Measurements from ENCODE around the gene ILKAP.

DNA sequence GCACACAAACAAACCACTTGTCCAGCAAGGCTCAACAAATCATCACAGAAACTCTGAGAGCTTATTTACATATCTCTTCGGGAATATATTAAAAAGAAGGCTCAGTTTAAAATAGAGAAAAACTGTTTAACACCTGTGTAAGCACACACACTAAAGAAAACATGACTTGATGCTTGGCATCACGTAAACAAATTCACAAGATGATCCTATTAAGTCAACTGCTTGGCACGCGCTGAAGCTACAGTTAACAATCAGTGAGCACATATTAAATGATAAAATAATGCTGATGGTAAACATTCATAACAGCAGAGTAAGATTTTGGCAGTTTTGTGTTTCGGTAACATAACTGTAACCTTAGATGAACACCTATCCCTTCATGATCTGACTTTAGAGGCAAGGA, 40.7 kb upstream of the ILKAP start:
- TF ChIP-seq ZNF274 (IDR thresholded peaks at IDR 0.05; ENCODE audit: low read depth, low read length) (no peak), YY1 (IDR thresholded peaks at IDR 0.05; ENCODE audit: insufficient read depth, insufficient read length) (no peak), SUZ12 (IDR thresholded peaks at IDR 0.05; ENCODE audit: extremely low read depth, insufficient read depth, insufficient read length) (no peak)

Data from NT2/D1 (cell line).